CD4-positive, alpha-beta T cell treated with Interleukin-15 for 1 hour (primary cell): ENCODE data around the gene PPARD.
A peak's percentile ranks its signal among the peaks of the same experiment; 100 is the strongest.
"Not testable (repeated sequence)": the region's sequence is repeated elsewhere in the genome, so short reads cannot be mapped to it uniquely, and the experiment has no call there.

Experiments
- DNase-seq: peaks from one replicate; pipeline ENCODE4 v3.0.0-alpha.2; 2020

PPARD gene

DNA sequence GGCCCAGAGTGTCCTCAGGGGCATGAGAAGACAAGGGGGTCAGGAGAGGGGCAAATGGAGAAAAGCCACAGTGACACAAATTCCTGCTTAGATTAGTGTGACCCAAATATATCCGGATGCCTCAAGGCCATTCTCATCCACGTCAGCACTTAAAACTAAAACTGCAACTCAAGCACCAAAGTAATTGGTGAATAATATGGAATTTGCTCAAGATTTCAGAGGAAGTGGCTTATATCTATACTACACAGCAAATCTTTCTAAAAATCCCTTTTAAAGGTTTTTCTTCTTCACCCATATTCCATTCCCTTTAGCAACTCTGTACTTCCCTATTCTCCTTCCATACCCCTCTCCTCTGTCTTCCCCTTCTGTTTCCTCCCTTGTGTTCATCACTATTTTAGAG is 29.6 kb upstream of the PPARD start:
- DNase-seq = no peak

DNA sequence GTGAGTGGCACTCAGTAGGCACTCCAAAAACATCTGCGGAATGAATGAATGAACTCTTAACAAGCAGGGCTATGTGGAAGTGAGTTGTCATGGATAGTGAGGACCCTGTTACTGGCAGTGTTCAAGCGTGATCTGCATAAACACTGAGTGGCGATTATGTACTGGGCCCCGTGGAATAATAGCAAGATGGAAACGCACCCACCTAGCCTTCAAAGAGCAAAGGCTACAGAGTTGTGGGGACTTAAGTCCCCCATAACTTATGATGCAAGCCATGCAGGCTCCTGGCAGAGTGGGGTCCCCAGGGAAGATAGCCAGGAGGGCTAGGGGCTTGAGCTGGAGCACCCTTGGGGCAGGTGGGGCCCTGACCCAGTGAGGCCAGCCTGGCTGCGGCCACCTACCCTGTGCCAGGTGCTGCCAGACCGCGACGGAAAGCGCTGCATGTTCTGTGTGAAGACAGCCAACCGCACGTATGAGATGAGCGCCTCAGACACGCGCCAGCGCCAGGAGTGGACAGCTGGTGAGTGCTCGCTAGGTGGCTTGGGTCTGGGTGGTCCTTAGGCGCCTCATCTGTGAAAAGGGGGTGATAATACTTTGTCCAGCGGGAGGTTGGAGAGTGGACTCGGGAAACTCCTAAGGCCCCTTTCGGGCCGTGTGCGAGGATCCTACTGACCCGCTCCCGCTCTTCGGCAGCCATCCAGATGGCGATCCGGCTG is 24.7 kb upstream of the PPARD start:
- DNase-seq = no peak

DNA sequence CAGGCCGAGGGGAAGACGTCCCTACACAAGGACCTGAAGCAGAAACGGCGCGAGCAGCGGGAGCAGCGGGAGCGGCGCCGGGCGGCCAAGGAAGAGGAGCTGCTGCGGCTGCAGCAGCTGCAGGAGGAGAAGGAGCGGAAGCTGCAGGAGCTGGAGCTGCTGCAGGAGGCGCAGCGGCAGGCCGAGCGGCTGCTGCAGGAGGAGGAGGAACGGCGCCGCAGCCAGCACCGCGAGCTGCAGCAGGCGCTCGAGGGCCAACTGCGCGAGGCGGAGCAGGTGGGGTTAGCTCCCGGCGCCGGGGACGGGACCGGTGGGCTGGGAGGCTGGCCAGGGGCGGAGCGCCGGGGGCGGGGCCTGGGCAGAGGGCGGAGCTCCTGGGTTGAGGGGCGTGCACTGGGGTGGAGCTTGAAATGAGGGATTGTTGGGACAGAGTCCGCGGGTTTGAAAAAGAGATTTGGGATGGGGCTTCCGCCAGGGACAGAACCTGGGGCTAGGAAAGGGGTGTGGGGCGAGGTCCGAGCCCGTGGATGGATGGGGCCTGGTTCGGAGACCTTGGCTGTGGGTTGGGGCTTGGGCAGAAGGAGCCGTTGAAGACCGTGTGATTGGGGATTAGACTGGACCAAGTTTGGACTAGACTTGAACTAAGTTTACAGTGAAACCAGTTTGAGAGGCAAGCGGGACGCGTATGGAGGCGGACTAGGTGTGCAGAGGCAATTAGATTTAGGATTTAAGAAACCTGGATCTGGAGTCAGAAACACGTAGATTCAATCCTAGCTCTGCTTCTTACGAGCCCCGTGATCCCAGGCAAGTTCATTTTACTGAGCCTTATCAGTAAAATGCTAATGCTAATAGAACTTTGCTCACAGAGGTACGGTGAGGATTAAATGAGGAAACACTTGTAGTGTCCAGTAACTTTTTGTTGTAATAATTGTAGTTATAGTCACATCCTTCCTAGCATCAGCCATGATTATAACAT is 23.9 kb upstream of the PPARD start:
- no peak for DNase-seq

DNA sequence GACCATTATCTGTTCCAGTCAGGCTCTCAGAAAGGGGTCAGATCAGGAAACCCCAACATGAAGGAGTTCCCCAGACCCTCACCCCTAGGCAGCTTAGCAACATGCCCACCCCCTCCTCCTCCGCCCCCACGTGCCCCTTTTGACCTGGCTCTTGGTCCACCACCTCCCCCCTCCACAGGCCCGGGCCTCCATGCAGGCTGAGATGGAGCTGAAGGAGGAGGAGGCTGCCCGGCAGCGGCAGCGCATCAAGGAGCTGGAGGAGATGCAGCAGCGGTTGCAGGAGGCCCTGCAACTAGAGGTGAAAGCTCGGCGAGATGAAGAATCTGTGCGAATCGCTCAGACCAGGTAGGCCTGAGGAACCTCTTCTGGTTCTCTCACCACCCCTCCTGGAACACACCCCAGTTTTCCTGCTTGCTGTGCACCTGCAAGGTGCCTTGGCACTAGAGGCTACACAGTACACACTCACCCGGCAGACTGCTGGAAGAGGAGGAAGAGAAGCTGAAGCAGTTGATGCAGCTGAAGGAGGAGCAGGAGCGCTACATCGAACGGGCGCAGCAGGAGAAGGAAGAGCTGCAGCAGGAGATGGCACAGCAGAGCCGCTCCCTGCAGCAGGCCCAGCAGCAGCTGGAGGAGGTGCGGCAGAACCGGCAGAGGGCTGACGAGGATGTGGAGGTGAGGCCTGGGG is 22.9 kb upstream of the PPARD start:
- DNase-seq = no peak

DNA sequence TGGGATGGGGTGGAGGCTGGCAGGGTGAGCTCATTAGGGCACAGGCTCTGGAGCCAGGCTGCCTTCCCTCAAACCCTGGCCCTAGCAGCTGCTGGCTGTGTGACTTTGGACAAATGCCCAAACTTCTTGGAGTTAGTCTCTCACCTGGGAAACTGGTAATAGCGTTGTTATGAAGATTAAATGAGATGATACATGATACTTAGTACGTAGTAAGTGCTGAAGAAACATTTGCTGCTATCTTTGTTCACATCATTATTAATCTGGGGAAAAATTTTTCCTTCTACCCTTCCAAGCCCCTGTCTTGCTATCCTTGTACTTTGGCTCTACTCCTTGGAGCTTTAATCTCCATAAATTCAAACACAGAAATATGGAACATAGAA is 22.3 kb upstream of the PPARD start:
- DNase-seq = no peak

DNA sequence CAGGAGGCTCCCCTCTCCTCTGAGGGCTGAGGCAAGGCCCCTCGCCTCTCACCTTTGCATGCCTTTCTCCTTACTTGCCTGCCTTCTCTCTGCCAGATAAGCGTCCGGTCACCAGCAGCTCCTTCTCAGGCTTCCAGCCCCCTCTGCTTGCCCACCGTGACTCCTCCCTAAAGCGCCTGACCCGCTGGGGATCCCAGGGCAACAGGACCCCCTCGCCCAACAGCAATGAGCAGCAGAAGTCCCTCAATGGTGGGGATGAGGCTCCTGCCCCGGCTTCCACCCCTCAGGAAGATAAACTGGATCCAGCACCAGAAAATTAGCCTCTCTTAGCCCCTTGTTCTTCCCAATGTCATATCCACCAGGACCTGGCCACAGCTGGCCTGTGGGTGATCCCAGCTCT is 21.3 kb upstream of the PPARD start:
- DNase-seq = no peak

DNA sequence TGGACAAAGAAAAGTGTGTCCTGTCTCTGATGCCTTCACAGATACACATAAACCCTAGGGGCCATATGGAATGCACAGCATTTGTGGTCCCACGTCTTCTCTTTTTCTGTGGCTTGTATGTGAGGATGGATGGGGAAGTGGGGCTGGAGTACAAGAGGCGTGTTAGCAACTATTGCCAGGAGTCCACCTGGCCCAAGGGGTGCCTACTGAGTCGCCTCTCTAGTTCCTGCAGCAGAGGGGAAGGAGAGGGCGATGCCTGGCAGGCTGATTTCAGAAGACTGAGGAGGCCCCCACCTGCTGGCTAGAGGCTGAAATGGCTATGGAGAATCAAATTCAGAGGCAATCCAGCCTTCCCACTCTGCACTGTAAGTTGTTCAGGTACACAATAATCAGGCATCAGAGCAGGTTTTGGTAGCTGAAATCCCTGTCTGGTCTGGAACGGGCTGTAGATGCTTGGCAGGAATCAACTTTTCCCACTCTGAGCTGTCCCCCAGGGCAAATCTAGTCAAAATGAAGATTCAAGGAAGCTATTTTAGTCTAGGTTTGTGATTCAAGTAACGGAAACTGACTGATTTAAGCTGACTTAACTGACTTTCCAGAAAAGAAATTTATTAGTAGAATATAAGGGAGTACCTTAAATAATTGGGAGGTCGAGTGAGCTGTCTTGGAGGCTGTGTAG is 14.9 kb upstream of the PPARD start:
- peak; percentile 79 for DNase-seq

DNA sequence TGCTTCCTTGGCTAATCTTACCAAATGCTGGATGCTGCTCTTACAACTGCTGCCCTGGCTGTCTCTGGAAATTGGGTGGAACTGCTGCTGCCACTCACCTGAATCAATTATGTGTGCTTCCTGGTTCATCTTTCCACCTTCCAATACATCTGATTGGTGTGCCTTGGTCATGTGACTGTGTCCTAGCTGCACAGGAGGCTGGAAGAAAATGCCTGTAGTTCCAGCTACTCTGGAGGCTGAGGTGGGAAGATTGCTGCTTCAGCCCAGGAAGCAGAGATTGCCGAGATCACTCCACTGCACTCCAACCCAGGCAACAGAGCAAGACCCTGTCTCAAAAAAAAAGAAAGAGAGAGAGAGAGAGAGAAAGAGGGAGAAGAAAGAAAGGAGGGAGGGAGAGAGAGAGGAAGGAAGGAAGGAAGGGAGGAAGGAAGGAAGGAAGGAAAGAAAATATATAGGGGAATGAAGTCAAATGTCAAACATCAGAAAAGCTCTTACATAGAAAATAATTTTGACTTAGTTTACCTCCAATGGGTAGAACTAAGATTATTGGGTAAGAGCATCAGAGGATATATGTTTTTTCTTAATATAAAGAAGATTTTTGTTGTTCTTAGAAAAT is 14.1 kb upstream of the PPARD start:
- no peak for DNase-seq

DNA sequence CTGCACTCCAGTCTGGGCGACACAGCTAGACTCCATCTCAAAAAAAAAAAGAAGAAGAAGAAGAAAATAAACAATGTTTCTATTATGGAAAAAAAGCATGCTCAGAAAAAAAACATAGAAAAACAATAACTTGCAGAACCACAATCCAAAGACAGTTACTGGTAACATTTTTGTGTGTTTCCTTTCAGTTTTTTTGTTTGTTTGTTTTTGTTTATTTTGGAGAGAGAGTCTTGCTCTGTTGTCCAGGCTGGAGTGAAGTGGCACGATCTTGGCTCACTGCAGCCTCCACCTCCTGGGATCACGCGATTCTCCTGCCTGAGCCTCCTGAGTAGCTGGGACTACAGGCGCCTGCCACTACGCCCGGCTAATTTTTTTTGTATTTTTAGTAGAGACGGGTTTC is 13.4 kb upstream of the PPARD start:
- DNase-seq = not testable (repeated sequence)

DNA sequence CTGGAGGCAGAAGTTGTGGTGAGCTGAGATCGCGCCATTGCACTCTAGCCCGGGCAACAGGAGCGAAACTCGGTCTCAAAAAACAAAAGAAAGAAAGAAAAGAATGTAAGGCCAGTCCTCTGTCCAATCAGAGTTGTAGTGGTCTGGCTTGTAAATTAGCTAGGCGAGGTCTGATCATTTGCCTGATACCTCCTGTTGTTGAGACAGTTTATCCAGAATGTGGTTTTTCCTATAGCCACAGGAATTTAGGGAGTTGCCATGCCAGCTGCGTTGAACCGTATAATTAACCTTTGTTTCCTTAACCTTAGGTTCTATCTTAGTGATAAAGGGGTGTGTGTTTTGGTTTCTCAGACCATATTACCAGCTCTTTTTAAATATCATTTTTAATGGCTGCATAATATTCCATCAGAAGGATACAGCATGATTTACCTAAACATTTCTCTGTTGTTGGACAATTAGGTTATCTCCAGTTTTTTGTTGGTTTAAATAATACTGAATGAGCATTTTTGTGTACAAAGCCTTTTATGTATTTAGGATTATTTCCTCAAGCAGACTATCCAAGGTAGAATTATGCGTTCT is 11.7 kb upstream of the PPARD start:
- DNase-seq = no peak

DNA sequence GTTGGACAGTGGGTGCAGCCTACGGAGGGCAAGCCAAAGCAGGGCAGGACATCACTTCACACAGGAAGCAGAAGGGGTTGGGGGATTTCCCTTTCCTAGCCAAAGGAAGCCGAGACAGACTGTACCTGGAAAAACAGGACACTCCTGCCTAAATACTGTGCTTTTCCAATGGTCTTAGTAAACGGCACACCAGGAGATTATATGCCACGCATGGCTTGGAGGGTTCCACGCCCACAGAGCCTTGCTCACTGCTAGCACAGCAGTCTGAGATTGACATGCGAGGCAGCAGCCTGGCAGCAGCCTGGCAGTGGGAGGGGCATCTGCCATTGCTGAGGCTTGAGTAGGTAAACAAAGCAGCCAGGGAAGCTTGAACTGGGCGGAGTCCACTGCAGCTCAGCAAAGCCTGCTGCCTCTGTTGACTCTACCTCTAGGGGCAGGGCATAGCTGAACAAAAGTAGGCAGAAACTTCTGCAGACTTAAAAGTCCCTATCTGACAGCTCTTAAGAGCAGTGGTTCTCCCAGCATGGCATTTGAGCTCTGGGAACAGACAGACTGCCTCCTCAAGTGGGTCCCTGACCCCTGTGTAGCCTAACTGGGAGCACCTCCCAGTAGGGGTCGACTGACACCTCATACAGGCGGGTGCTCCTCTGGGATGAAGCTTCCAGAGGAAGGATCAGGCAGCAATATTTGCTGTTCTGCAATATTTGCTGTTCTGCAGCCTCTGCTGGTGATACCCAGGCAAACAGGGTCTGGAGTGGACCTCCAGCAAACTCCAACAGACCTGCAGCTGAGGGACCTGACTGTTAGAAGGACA is 10.1 kb upstream of the PPARD start:
- peak; percentile 76 for DNase-seq

DNA sequence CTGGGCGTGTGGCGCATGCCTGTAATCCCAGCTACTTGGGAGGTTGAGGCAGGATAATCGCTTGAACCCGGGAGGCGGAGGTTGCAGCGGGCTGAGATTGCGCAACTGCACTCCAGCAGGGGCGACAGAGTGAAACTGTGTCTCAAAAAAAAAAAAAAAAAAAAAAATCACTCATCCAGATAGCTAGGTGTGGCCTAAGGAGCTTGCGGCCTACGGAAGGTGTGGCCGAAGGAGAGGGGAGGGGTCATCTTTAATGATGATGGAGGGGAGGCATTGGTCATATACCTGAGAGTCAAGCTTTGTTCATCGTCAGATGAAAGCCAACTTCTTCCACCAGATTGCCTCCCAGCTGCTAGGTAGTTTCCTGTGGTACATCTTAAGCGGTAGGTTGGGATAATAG is 801 bp upstream of the PPARD start:
- no peak for DNase-seq

DNA sequence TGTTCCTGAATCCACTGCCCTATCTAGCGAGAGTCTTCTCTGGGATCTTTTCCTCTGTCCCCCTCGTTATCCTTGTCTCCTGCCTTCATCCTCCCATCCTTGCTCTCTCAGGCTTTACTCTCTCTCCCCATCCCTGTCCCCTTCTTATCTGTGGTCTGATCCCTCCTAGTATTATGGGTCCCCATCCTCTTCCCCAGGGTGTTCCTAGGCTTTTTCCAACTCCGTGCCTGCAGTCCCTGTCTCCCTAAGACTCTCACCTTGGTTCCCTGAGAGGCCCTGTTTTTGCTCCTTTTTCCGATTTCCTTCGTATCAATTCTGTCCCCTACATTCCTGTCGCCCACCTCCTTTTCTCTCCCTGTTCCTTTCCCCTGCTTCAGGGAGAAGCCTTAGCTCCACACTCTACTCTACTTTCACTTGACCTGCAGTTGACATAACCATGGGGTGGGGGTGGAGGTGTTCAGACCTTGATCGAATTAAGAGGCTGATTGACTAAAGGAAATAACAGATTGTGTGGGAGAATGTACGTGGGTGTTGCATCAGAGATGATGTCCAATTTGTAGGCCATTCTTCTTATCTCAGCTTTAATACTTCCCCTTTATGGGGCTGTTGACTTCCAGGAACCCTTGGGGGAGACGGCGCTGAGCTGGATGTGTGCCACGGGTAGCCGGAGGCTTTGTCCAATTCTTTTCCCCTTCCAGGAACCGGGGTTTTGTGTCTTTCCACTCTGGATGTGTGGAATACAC is 905 bp downstream of the PPARD start:
- DNase-seq = peak; percentile 39

DNA sequence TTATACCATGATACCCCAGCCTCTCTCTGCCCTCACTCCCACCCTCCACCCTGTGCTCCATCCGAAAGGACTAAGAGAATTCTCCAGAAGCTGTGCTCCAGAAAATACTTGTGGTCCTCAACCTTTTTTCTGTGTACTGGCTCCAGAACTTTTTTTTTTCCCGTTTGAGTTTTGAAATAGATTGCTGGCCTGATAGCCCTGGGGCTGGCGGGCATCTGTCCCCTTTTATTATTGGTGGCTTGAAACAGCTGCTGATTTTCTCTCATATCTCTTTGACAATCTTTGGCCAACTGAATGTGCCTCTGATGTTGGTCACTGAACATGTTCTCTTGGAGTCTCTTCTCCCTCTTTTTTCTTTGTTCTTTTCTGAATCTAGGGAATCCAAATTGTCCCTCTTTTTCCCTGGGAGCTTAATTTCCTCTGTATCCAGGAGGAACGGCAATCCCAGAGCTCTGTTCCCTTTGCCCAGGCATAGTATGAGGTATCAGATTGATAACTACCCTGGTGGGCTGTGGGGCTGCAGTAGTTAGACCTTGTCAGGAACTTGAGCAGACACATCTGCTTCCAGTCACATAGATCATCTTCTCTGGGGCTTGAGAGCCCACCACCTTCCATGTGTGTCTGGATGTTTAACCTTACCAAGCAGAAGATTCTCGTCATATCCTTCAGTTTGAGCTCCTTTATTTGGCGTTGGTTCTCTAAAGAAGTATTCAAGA is 1.6 kb downstream of the PPARD start:
- DNase-seq = no peak

DNA sequence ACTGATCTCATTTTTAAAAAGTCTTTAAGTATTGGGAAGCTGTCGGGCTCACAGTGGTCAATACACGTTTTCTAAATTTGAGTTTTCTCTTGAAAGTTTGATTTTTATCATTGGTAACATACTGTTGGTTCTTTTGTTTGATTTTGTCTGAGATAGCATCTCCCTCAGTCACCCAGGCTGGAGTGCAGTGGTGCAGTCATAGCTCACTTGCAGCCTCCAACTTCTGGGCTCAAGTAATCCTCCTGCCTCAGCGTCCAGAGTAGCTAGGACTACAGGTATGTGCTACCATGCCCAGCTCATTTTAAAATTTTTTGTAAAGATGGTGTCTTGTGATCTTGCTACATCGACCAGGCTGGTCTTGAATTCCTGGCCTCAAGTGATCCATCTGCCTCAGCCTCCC is 9.1 kb downstream of the PPARD start:
- no peak for DNase-seq

DNA sequence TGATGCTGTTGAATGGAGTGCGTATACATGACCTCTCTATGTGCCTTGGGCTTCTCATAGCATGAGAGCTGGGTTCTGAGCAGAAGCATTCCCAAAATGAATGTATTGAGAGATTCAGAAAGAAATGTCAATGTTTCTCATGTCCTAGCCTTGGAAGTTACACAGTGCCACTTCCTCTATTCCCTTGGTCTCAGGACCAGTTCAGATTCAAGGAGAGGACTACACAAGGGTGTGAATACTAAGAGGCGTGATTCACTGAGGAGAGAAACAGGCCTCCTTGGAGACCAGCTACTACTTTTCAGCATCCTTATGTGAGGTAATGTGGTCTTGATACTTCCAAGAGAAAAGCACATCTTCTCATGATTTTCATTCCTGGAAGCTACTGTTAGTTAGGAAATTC is 10.4 kb downstream of the PPARD start:
- DNase-seq = no peak

DNA sequence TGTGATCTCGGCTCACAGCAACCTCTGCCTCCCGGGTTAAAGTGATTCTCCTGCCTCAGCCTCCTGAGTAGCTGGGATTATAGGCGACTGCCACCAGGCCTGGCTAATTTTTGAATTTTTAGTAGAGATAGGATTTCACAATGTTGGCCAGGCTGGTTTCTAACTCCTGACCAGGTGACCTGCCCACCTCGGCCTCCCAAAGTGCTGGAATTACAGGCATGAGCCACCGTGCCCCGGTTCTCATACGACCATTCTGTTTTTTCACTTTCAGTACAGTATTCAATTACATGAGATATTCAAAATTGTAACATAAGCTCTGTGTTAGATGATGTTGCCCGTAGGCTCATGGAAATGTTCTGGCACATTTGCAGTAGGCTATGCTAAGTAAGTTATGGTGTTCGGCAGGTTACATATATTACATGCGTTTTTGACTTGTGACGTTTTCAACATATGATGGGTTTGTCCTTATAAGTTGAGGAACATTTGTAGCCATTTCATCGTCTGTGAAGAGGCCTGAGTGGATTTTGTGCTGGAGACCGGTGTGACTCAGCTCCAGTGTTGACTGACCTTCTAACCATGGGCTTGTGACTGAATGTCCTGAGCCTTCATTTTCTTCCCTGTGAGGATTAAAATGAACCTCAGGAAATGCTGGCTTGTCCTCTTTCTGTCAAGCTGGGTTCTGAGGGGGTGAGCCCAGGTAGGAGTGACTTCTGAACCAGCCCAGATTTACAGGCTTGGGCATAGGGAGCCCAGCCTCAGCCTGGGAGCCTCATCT is 12.2 kb downstream of the PPARD start:
- no peak for DNase-seq

DNA sequence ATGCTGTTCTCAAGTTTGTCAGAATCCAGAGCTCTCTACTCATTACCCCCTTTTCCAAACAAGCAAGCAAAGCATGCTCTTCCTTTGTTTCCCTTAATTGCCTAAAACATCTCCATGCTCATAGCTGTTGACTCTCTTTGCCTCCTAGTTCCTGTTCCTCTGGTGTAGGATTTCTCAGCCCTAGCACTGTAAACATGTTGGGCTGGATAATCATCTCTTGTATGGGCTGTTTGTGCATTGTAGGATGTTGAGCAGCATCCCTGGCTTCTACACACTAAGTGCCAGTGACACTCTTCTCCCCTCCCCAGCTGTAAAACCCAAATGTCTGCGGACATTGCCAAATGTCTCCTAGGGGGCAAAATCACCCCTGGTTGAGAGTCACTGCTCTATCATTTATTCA is 14.0 kb downstream of the PPARD start:
- DNase-seq = no peak

DNA sequence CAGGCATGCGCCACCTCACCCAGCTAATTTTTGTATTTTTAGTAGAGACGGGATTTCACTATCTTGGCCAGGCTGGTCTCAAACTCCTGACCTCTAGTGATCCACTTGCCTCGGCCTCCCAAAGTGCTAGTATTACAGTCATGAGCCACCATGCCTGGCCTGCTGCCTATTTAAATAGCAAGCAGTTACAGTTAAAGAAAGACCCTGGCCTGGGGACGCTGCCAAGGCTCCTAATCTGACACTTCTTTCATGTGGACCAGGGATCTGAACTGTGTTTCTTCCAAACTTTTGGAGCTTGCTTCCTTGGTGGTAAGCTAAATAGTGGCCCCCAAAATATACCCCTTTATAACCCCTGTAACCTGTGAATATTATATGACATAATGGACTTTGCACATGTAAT is 15.3 kb downstream of the PPARD start:
- DNase-seq = no peak
